PC-9 (cell line): ENCODE measurements around the gene ZNF428. TPM values are rescaled to one million over a fixed set of nuclear protein-coding genes. Genes with fewer than 3 reads are reported as not detected.

Source experiments
- Bru-seq: library from RNA; stranded (reverse); fragments of 400-500 nt; gene quantifications from one replicate; lab custom pipeline; 2021; lab: Mats Ljungman, UMichigan
- BruChase-seq, 2 experiments: library from RNA; stranded (reverse); fragments of 400-500 nt; gene quantifications; one replicate each; lab custom pipeline; 2021; lab: Mats Ljungman, UMichigan
- BruUV-seq: library from RNA; stranded (reverse); fragments of 400-500 nt; replicated peaks from 2 replicates; lab custom pipeline; 2021; lab: Mats Ljungman, UMichigan
- CTCF ChIA-PET: fragments of 300-600 bp; sonication (Branson Sonifier 250); formaldehyde crosslinking; loops from one replicate; lab custom pipeline; 2022; ENCODE audit warnings: antibody characterized with exemption; lab: Charles Lee
- POLR2A ChIA-PET: fragments of 300-600 bp; sonication (Branson Sonifier 250); formaldehyde crosslinking; loops from one replicate; lab custom pipeline; 2022; ENCODE audit warnings: antibody characterized with exemption; ENCODE audit not compliant: unreplicated experiment; lab: Charles Lee
- DNase-seq, 2 experiments: peaks; one replicate each; pipeline versions ENCODE4 v3.0.0 to v3.0.0-alpha.2; 2015 to 2022; ENCODE audit warnings: mixed read lengths in 1 of 2
- H2AFZ ChIP-seq: fragments of 200-600 bp; sonication (generic); 2 replicates; pipeline ENCODE4 v1.8.1; 2017; ENCODE audit warnings: antibody characterized with exemption
- H3F3A ChIP-seq: fragments of 200-600 bp; sonication (generic); 2 replicates; pipeline ENCODE4 v1.8.1; 2017; ENCODE audit warnings: antibody characterized with exemption, mild to moderate bottlenecking, low read depth; ENCODE audit not compliant: insufficient read depth
- H3K27ac ChIP-seq: fragments of 200-600 bp; sonication (generic); 2 replicates; pipeline ENCODE4 v1.6.1; 2016; ENCODE audit warnings: mixed run types
- H3K27me3 ChIP-seq: fragments of 200-600 bp; sonication (generic); 2 replicates; pipeline ENCODE4 v1.6.1; 2016; ENCODE audit warnings: low read depth, mixed run types; ENCODE audit not compliant: insufficient read depth
- H3K36me3 ChIP-seq: fragments of 200-600 bp; sonication (generic); 2 replicates; pipeline ENCODE4 v1.6.1; 2016; ENCODE audit warnings: low read depth, mixed run types
- H3K4me1 ChIP-seq: fragments of 200-600 bp; sonication (generic); replicated peaks from 2 replicates; pipeline ENCODE4 v1.6.1; 2016; ENCODE audit warnings: mixed run types; ENCODE audit not compliant: insufficient read depth
- H3K4me2 ChIP-seq: fragments of 200-600 bp; sonication (generic); 2 replicates; pipeline ENCODE4 v1.6.1; 2017; ENCODE audit warnings: mixed run types
- H3K4me3 ChIP-seq: fragments of 200-600 bp; sonication (generic); 2 replicates; pipeline ENCODE4 v1.6.1; 2016; ENCODE audit warnings: mixed run types
- H3K79me2 ChIP-seq: fragments of 200-600 bp; sonication (generic); 2 replicates; pipeline ENCODE4 v1.6.1; 2017; ENCODE audit warnings: low read depth, mixed run types
- H3K9me2 ChIP-seq: fragments of 200-600 bp; sonication (generic); 2 replicates; pipeline ENCODE4 v1.8.1; 2017; ENCODE audit warnings: mild to moderate bottlenecking; ENCODE audit not compliant: insufficient read depth
- H3K9me3 ChIP-seq: fragments of 200-600 bp; sonication (generic); 2 replicates; pipeline ENCODE4 v1.8.1; 2016; ENCODE audit warnings: low read depth; ENCODE audit not compliant: insufficient read depth
- H4K20me1 ChIP-seq: fragments of 200-600 bp; sonication (generic); 2 replicates; pipeline ENCODE4 v1.8.1; 2017; ENCODE audit not compliant: insufficient read depth
- EZH2 ChIP-seq: fragments of 200-600 bp; sonication (generic); IDR thresholded peaks from 2 replicates; pipeline ENCODE4 v1.8.0; 2017; ENCODE audit warnings: antibody characterized with exemption, low read depth
- intact Hi-C: fragments of 100-400 bp; cut with micrococcal nuclease; formaldehyde crosslinking; loops from one replicate; pipeline ENCODE4 v1.10.0; 2022; ENCODE audit not compliant: unreplicated experiment
- long read RNA-seq: library from polyadenylated mRNA; stranded (forward); transcript quantifications from one replicate; pipeline ENCODE4 v2.0.0, GENCODE V29; 2022
- total RNA-seq: library from RNA; stranded (reverse); gene quantifications from 2 replicates; pipeline ENCODE4 v1.2.3, GENCODE V29; 2021
- TF ChIP-seq, protein P1 (sequence below): fragments of 200-600 bp; sonication (generic); conservative IDR thresholded peaks from 2 replicates; pipeline ENCODE4 v1.6.1; 2017; ENCODE audit warnings: mixed run types, antibody characterized with exemption, mild to moderate bottlenecking, moderate library complexity

Gene ZNF428, protein sequence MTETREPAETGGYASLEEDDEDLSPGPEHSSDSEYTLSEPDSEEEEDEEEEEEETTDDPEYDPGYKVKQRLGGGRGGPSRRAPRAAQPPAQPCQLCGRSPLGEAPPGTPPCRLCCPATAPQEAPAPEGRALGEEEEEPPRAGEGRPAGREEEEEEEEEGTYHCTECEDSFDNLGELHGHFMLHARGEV
- total RNA-seq (46.6 and 61.1 TPM in 2 replicates), Bru-seq, nascent RNA (percentile 58 among the genes with signal in this experiment), BruChase-seq, experiment 1, labeled RNA remaining after a 2-hour chase (percentile 62 among the genes with signal in this experiment), BruChase-seq, experiment 2, labeled RNA remaining after a 6-hour chase (percentile 66 among the genes with signal in this experiment)
- long read RNA-seq, transcript ZNF428-203 (4 exons, 827 nt) = minor isoform, 5 of 31 reads
- long read RNA-seq, transcript ZNF428-201 (3 exons, 1,412 nt) = major isoform, 15 of 31 reads
- long read RNA-seq, partial matches to known transcripts = 1 of 31 reads
- long read RNA-seq, other reads (novel, unspliced or antisense) = 10 of 31 reads

DNA sequence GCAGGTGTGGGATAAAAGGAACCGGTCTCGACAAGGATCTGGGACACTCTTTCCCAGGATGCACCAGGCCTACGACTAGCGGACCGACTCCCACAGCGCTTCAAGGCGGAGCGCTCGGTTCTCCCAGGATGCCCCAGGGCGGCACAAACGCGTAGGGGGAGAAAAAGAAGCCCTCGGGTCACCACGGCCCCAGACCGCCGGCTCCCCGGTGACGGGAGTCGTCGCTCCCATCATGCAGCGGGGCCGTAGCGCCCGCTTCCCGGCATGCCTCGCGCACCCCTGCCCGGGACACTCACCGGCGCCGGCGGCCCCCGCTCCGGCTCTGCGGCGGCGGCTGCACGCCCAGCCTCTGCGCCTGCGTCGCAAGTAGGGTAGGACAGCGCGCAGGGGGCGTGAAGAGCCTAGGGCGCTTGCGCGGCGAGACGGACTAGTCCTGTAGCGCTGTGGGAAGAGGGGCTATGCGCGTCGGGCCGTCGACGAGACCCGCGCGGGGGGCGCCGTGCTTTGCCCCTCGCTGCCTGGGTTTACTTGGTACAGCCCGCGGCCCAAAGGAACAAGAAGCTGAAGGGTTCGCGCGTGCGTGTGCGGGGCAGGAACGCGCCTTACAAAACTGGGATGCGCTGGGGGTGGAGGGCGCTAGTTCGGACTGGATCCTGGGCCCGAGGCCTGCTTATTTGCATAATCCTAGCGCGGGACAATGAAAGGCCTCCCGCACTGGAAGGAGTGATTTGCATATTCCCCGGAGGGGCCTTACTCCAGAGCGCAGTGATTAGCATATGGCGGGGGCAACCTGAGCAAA, at the start of gene ZNF428:
ZNF428 (minus strand) TSS at position 368 of the 799 bp plus-strand sequence. CDS start 5,325 bp downstream, outside the sequence.
- Histone ChIP-seq H3K79me2 (peaks cover 31% of the 10 kb centered on the region), H3K36me3 (no peaks in the 10 kb centered on the region), H3K4me2 (peak within 1 kb of the TSS; percentile 97), H3K4me3 (peak within 1 kb of the TSS; percentile 65), H3K9me2 (no peaks in the 10 kb centered on the region), H3K27ac (peak within 1 kb of the TSS; percentile 54), H3K4me1 (peaks cover 9% of the 10 kb centered on the region), H3K27me3 (no peaks in the 10 kb centered on the region), H4K20me1 (no peaks in the 10 kb centered on the region), H3F3A (peaks cover 25% of the 10 kb centered on the region; the same call in 1 of the 2 replicates), H3K9me3 (no peaks in the 10 kb centered on the region), H2AFZ (peak within 1 kb of the TSS; percentile 89)
- BruUV-seq = no TSS peak
- no peak for TF ChIP-seq EZH2
- TF ChIP-seq, protein P1, sequence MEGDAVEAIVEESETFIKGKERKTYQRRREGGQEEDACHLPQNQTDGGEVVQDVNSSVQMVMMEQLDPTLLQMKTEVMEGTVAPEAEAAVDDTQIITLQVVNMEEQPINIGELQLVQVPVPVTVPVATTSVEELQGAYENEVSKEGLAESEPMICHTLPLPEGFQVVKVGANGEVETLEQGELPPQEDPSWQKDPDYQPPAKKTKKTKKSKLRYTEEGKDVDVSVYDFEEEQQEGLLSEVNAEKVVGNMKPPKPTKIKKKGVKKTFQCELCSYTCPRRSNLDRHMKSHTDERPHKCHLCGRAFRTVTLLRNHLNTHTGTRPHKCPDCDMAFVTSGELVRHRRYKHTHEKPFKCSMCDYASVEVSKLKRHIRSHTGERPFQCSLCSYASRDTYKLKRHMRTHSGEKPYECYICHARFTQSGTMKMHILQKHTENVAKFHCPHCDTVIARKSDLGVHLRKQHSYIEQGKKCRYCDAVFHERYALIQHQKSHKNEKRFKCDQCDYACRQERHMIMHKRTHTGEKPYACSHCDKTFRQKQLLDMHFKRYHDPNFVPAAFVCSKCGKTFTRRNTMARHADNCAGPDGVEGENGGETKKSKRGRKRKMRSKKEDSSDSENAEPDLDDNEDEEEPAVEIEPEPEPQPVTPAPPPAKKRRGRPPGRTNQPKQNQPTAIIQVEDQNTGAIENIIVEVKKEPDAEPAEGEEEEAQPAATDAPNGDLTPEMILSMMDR = no peak
- DNase-seq = peak; percentile 64 to 84
- POLR2A ChIA-PET = no interaction called here
- CTCF ChIA-PET = no interaction called here
- intact Hi-C loops = loop anchor here (2.0 kb wide), 1 partner anchor 23 kb away; the partner anchor contains the start of genes IRGQ and ZNF576

DNA sequence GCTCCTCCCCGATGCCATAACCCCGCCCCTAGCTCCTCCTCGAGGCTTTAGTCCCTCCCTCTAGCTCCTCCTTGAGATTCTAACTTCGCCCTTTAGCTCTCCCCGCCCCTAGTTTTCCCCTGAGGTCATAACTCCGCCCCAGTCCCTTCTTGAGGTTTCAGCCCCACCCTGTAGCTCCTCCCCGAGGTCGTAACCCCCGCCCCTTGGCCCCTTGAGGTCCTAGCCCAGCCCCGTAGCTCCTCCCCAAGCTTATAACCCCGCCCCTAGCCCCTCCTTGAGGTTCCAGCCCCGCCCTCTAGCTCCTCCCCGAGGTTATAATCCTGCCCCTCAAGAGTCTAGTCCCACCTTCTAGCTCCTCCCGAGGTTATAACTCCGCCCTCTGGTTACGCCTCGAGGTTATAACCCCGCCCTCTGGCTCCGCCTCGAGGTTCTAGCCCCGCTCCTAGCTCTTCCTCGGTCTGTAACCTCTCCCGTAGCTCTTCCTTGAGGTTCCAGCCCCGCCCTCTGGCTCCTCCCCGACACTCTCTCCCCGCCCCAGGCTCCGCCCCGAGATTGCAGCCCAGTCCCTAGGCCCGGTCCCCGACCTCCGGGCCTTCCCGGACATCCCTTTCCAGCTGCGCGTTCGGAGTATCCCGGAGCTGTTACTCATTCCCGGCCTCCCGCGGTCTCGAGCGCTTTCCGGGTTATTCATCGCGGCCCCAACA, 49.1 kb upstream of the ZNF428 start:
- ChIA-PET CTCF (interaction anchor here (0.6 to 1.6 kb wide), 21 partner anchors 16 to 1962 kb away, joined by 3 to 8 read pairs (median 3); partner anchors contain the start of genes KCNN4 and ZNF575), POLR2A (interaction anchor here (0.5 to 1.3 kb wide), 31 partner anchors 12 to 1422 kb away, joined by 3 to 35 read pairs (median 6); partner anchors contain the start of genes IRGQ, SMG9, ZNF575 and ZNF576)
- H3K36me3 ChIP-seq = peaks cover 21% of the 10 kb centered on the region
- peak overlapping the region; percentile 86 for H3K27ac ChIP-seq
- H3K9me3 ChIP-seq = no peaks in the 10 kb centered on the region
- peaks cover 31% of the 10 kb centered on the region for H3K4me1 ChIP-seq
- no TSS peak for BruUV-seq
- no peaks in the 10 kb centered on the region for H3K9me2 ChIP-seq
- intact Hi-C loops = loop anchor here (1.0 to 2.0 kb wide), 3 partner anchors 18 to 117 kb away; no protein-coding TSS in a partner anchor
- peak overlapping the region; percentile 78 for H2AFZ ChIP-seq
- peaks cover 24% of the 10 kb centered on the region for H4K20me1 ChIP-seq
- peaks cover 28% of the 10 kb centered on the region for H3K79me2 ChIP-seq
- H3K27me3 ChIP-seq = no peaks in the 10 kb centered on the region
- H3F3A ChIP-seq = peaks cover 34% of the 10 kb centered on the region
- H3K4me3 ChIP-seq = peak overlapping the region; percentile 92
- TF ChIP-seq EZH2 = no peak
- TF ChIP-seq, protein P1 = no peak
- H3K4me2 ChIP-seq = peak overlapping the region; percentile 77
- peak; percentile 97 to 99 for DNase-seq
